Measurements from ENCODE around the gene PALLD.
A peak's percentile ranks its signal among the peaks of the same experiment; 100 is the strongest.
"Not testable (repeated sequence)": the region's sequence is repeated elsewhere in the genome, so short reads cannot be mapped to it uniquely, and the experiment has no call there.

The PALLD gene

GRCh38 chr4:168490711-168491110 is 6.1 kb upstream of the PALLD start:
- no peak for DNase-seq

DNA sequence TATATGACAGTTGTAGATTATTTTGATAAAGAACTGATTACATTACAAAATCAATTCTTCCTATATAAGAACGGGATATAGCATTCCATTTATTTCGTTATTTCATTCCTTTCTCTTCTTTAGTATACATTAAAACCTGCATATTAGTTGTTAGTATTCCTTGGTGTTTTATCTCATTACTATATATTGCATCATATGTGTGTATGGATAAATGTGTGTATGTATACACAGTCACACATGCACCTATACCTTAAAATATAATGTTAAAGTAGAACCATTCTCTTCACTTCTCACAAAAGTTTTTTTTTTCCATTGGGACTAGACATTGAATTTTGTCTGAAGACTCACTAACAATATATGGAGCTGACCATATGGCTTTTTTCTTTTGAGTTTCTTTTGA is 5.3 kb upstream of the PALLD start:
- DNase-seq: no peak

GRCh38 chr4:168498251-168498650 is 1.4 kb downstream of the PALLD start:
- DNase-seq: no peak

GRCh38 chr4:168499241-168499640 is 2.4 kb downstream of the PALLD start:
- no peak for DNase-seq

- no peak for DNase-seq
These were observed 4.6 kb downstream of the PALLD start for GRCh38 chr4:168501407-168501806.

DNA sequence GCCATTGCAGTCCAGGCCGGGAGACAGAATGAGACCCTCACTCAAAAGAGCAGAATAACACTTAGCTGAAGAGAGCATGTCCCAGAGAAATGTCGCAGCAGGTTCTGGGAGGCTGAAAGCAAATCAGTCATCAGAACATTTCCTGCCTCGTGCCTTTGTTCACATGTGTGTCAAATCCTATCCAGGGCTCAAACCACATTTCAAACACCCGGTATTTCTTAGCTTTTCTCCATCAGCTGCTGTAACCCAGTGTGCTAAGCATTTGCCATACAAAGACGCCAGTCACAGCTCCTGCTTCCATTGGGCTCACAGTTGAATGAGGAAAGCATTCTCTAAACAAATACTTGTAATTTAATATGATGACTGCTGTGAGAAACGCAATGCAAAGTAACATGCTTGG is 6.0 kb downstream of the PALLD start:
- no peak for DNase-seq

- peak in 1 of 56 donors; percentile 4 for DNase-seq
These were observed 7.0 kb downstream of the PALLD start for GRCh38 chr4:168503652-168504362.

DNA sequence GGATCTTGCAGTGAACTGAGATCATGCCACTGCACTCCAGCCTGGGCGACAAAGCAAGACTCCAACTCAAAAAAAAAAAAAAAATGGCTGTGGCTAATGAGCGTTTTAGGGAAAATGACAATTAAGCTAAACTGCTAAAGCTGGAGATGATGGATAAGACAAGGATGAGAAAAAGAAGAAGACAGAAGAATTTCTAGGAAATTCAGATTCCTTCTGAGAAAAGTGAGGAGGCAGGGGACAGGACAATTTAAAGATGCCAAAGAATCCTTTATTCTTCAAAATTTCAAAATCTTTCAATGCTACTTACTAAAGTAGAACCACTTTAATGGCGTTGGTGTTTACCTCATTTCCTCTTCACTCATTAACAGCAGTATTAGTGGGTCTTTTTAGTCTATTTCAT is 7.7 kb downstream of the PALLD start:
- no peak for DNase-seq

DNA sequence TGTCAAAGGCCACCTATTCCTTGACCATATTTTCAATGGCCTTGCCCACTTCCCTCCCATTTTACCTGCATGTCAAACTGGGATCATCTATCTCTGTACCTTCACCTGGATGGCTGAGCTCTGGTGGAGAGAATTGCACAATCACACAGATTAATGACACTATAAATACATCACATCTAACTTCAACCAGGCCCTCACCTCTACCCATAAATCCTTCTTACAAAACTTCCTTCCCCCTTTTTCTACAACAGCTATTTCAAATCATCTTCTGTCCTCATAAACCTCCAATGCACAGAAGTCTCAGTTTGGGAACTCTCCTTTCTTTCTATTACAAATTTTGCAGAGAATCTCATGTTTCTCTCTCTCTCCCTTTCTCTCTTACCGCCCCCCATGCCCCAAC is 9.2 kb downstream of the PALLD start:
- no peak for DNase-seq

- peak in 1 of 56 donors; percentile 20 for DNase-seq
These were observed 10.4 kb downstream of the PALLD start for GRCh38 chr4:168507178-168507815.

DNA sequence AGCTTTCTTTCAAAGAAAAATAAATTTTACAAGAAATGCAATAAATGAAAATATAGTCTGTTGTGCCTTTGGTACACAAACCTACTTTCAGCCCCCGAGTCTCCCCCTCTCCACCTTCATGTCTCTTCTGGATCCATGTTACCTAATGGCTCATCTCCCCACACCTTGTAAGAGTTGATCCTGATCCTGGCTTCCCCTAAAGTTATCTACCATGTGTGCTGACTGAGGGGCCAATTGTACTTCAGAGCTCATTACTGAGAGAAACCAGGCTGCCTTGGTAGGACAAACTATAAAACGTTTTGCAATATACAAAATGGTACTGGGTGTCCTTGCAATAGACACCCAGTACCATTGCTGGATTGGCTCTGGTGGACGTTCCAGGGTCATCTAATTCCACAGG is 11.8 kb downstream of the PALLD start:
- DNase-seq: no peak

DNA sequence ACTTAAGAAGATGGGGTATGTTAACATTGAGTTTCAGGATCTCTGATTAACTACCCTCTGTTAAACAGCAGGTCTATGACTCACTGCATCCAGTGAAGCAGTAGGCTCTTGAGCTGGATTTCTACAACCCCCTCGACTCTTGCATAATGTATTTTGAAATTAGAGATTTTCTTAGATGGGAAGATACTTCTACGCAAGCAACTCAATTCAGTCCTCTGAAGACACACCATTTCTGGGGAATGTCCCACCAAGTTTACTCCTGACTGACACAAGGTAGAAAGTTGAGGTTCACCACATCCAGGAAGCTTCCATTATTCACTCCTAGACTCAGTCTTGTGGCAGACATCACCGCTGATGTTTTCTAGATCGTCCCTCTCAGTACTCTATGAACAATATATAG is 12.9 kb downstream of the PALLD start:
- no peak for DNase-seq

DNA sequence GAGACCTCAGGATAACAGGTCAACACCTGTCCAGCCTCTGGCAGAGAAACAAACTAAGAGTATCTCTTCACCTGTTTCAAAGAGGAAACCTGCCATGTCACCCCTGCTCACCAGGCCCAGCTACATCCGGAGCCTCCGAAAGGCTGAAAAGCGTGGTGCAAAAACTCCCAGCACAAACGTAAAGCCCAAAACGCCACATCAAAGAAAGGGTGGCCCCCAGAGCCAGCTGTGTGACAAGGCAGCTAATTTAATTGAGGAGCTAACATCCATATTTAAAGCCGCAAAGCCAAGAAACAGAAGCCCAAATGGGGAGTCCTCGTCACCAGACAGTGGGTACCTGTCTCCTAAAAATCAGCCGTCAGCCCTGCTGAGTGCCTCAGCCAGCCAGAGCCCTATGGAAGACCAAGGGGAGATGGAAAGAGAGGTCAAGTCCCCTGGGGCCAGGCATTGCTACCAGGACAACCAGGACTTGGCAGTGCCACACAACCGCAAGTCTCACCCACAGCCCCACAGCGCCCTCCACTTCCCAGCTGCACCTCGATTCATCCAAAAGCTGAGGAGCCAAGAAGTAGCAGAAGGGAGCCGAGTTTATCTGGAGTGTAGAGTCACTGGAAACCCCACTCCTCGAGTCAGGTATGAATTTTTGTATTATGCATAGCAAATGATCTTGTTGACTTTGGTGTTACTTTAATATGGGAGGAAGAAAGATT is 15.1 kb downstream of the PALLD start:
- DNase-seq: no peak

DNA sequence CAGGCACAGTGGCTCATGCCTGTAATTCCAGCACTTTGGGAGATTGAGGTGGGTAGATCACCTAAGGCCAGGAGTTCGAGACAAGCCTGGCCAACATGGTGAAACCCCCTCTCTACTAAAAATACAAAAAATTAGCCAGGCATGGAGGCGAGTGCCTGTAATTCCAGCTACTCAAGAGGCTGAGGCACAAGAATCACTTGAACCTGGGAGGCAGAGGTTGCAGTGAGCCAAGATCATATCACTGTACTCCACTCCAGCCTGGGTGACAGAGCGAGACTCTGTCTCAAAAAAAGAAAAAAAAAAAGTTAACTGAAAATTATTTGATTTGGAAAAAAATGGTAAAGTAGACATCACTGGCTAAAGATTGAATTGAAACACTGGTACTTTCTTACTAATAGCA is 17.0 kb downstream of the PALLD start:
- DNase-seq: not testable (repeated sequence)

DNA sequence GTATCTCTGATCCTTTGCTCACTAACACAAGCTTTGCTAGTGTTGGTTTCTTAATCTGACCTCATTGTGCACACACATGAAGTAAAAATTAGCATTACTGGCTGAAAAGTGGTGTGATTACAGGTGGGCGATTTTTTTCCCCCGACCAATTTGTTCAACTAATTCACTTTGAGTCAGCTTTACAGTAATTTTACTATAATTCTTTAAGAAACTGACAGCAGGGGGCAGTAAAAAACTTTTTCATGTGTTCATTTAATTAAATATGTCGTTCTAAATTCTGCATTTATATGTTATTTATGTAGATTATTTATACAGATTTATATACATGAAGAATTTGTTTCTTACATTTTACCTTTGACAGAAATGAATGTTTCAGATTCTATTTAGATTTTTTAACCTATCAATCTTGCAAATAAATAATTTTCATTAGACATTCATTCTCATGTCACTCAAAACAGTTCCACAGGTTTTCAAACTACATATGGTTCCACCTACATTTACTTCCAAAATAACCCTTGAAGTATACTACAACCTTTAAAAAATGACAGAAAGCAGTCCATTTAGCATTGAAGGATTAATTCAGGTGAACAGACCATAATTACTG is 17.5 kb downstream of the PALLD start:
- DNase-seq: no peak

GRCh38 chr4:168515222-168516011 is 18.6 kb downstream of the PALLD start:
- no peak for DNase-seq

DNA sequence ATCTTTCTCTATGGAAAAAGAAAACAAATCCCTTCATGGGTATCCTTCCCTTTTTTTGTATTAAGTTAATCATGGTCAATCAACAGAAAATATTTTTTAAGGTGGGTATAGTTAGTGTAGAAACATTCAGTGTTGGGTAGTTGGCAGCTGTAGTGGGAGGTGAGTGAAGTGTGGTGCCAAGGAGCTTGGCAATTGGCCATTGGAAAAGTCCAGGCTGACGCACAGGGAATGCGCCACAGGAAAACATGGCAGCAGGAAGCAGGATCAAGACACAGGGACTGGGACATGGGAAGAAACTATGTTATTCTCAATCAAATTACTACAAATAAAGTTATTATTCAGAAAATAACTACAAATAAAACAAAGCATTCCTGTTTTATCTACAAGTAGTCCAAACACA is 20.0 kb downstream of the PALLD start:
- DNase-seq: no peak

DNA sequence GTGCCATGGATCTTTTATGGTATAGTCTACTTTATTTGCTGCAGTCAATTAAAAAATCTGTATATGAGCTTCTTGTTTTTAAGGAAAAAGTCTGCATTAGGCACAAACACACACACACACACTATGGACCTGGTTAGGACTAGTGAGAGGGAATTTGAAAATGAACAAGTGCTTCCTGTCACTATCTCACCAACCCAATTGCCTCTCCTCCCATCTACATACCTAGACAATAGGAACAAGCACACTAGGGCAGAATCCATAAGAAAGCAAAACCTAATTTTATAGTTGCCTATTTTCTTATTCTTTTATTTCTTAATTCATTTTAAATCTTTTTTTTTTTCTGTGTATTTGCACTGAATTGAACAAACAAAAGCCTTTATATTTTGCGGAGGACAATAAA is 22.7 kb downstream of the PALLD start:
- no peak for DNase-seq

DNA sequence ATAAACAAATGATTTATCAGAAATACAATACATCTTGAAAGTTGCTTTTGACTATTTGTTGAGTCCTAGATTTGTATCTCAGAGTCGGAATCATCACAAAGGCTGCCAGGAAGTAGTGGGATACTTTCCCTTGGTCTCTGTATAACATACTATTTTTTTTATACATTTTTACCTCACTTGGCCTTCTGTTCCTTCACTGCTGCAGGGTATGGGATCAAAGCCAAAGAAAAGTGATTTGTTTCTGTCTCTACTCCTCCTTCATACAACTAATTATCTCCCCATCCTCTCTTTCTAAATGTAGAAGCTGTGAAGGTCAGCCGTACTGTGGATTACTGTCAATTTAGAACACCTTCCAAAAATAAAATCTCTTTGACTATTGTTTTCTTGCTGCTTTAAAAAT is 24.9 kb downstream of the PALLD start:
- DNase-seq: no peak

GRCh38 chr4:168522356-168522755 is 25.5 kb downstream of the PALLD start:
- DNase-seq: no peak

DNA sequence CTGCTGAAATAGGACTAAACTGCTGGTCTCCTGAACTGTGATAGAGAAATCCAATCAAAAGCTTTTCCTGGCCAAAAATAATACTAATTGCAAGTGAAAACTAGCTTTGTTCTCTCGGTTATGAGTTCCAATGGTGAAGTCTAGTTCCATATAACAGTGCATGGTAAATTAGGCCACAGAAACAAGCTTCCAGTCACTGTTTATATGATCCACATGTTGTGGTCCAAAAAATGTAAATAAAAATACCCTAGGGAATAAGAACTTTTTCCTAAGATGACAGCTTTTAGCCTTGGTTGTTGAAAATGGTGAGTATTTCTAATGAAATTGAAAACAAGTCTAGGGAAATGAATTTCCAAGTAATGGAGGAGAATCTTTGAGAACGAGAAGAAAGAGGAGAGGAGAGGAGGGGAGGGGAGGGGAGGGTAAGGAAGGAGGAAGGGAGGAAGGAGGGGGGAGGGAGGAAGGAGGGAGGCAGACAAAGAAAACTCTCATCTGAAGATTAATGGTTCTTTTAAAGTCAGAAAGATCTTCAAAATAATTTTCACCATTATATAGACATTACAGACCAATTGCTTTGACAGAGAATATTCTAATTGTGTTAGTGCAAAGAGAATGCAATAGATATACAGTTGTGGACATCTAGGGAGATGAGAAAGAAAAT is 26.1 kb downstream of the PALLD start:
- no peak for DNase-seq
